Ovary (tissue), 3 donors: ENCODE measurements around the gene PRKCE.

Source experiments
- EP300 ChIP-seq: sonication (generic); formaldehyde crosslinking; IDR thresholded peaks from one replicate; pipeline ENCODE4 v1.6.1; 2017; ENCODE audit warnings: antibody characterized with exemption
- TF ChIP-seq, protein P1 (sequence below), 3 donors: fragments of 450-650 bp in 2 of 3; fragments of 200-600 bp in 1 of 3; IDR thresholded peaks; one replicate each; pipeline versions ENCODE4 v1.5.1 to v1.8.0; 2016 to 2022; ENCODE audit warnings: antibody characterized with exemption in 3 of 3, mild to moderate bottlenecking in 1 of 3
- donor health status: DM: no; HTN: no; CAD: no.

DNA sequence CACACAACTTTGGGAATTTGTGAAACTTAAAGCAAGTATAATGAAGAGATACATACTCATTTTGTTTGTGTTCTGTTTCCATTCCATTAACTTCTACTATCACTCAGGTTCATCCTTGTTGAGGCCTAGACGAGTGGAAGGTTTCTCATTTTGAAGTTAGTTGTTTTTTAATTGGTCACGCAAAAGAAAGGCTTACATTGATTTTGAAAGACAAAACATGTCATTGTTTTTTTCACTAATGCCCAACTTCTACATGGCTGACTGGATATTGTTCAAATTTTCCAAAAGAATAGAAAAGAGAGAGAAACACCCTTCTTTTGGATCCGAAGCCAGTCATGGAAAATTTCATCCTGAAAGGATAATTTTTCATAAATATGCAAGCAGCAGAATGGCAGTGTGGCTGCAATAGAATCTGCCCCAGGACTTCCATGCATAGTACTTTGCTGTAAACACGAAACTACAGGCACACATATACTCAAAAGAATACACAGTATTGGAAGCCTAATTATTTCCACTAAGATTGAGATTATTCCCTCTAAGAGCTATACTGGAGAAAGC is 27.4 kb downstream of the PRKCE start:
- TF ChIP-seq, protein P1, sequence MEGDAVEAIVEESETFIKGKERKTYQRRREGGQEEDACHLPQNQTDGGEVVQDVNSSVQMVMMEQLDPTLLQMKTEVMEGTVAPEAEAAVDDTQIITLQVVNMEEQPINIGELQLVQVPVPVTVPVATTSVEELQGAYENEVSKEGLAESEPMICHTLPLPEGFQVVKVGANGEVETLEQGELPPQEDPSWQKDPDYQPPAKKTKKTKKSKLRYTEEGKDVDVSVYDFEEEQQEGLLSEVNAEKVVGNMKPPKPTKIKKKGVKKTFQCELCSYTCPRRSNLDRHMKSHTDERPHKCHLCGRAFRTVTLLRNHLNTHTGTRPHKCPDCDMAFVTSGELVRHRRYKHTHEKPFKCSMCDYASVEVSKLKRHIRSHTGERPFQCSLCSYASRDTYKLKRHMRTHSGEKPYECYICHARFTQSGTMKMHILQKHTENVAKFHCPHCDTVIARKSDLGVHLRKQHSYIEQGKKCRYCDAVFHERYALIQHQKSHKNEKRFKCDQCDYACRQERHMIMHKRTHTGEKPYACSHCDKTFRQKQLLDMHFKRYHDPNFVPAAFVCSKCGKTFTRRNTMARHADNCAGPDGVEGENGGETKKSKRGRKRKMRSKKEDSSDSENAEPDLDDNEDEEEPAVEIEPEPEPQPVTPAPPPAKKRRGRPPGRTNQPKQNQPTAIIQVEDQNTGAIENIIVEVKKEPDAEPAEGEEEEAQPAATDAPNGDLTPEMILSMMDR (IDR thresholded peaks at IDR 0.05), result no peak
- TF ChIP-seq EP300, result no peak
